ENCODE results near the gene ARHGAP20. TPM values are rescaled to one million over a fixed set of nuclear protein-coding genes. Genes with fewer than 3 reads are reported as not detected.

Gene ARHGAP20
- total and polyA plus RNA-seq, 2 of the 8 experiments (the other 6 are each of a cell fraction or from before 2014, with no cell fraction given) = 0.05 to 0.28 TPM

GRCh38 chr11:110601936-110602335 lies 110.3 kb downstream of the ARHGAP20 start:
- no peak overlapping the region for H2AFZ ChIP-seq (ENCODE audit: low read length)
- H3K4me1 ChIP-seq (replicated peaks in 1 of 4; ENCODE audit: control insufficient read depth in 3 of 4, insufficient read depth in 4 of 4, low read length in 3 of 4) = no peaks in the 10 kb centered on the region
- H2BK20ac ChIP-seq (ENCODE audit: low read length) = no peak overlapping the region
- no peak overlapping the region for H3K23ac ChIP-seq (ENCODE audit: insufficient read length)
- no peak overlapping the region for H2BK120ac ChIP-seq (replicated peaks; ENCODE audit: low read depth, low read length)
- no peak overlapping the region for H4K5ac ChIP-seq (ENCODE audit: insufficient read length, low read depth, low read length)
- no peak overlapping the region for H4K91ac ChIP-seq (replicated peaks; ENCODE audit: insufficient read length, low read length)
- H3K79me2 ChIP-seq (ENCODE audit: control insufficient read depth in 1 of 2, insufficient read depth in 2 of 2, low read length in 2 of 2) = no peaks in the 10 kb centered on the region
- ChIA-PET POLR2A (ENCODE audit: partially characterized antibody) (no interaction called here), CTCF (ENCODE audit: partially characterized antibody) (interaction anchor here (0.7 to 2.3 kb wide), 2 partner anchors 9 to 1789 kb away, joined by 3 to 10 read pairs; no protein-coding TSS in a partner anchor)
- no peak overlapping the region for H3K14ac ChIP-seq (ENCODE audit: insufficient read length)
- H3K9ac ChIP-seq (replicated peaks in 1 of 4; ENCODE audit: extremely low read depth in 1 of 4, low read depth in 3 of 4, low read length in 3 of 4) = no peak overlapping the region
- no peaks in the 10 kb centered on the region for H4K20me1 ChIP-seq (replicated peaks in 1 of 2; ENCODE audit: control insufficient read depth in 1 of 2, insufficient read depth in 2 of 2, low read length in 2 of 2)
- H3K27me3 ChIP-seq (replicated peaks in 1 of 4; ENCODE audit: control insufficient read depth in 3 of 4, extremely low read depth in 1 of 4, insufficient read depth in 3 of 4, low read length in 3 of 4) = no peaks in the 10 kb centered on the region
- H2BK15ac ChIP-seq (ENCODE audit: low read length) = no peak overlapping the region
- H3K79me1 ChIP-seq (ENCODE audit: low read depth, low read length) = no peaks in the 10 kb centered on the region
- H3K4ac ChIP-seq (replicated peaks; ENCODE audit: insufficient read length, low read depth, low read length) = no peak overlapping the region
- no peak overlapping the region for H3K4me2 ChIP-seq (ENCODE audit: insufficient read depth in 1 of 2, low read depth in 2 of 2, low read length in 2 of 2)
- H2BK12ac ChIP-seq (ENCODE audit: low read depth, low read length) = no peak overlapping the region
- H3K4me3 ChIP-seq (ENCODE audit: extremely low read depth in 1 of 4, insufficient read depth in 2 of 4, low read depth in 3 of 4, low read length in 4 of 4) = no peak overlapping the region
- H3K23me2 ChIP-seq (ENCODE audit: low read depth, low read length) = peaks cover 2% of the 10 kb centered on the region; the same call in 1 of the 2 replicates
- H2BK5ac ChIP-seq (ENCODE audit: low read depth, low read length) = no peak overlapping the region
- no peak for FAIRE-seq
- H3K27ac ChIP-seq (ENCODE audit: low read depth, low read length) = no peak overlapping the region
- no peak overlapping the region for H4K8ac ChIP-seq (ENCODE audit: extremely low read depth, insufficient read depth, low read length)
- DNase-seq (ENCODE audit: low read depth in 1 of 2, low spot score in 2 of 2) = no peak
- H3K9me3 ChIP-seq (ENCODE audit: insufficient read depth in 2 of 2, low read depth in 1 of 2, low read length in 1 of 2) = peaks cover 5 to 9% of the 10 kb centered on the region in 2 experiments; a peak in 3 of 4 replicates
- no peak overlapping the region for H2AK5ac ChIP-seq (ENCODE audit: low read depth, low read length)
- no peak overlapping the region for H3K18ac ChIP-seq (ENCODE audit: extremely low read depth, low read length)
- no peak overlapping the region for H3K56ac ChIP-seq (replicated peaks; ENCODE audit: insufficient read length, low read depth, low read length)
- H3K36me3 ChIP-seq (ENCODE audit: control insufficient read depth in 2 of 4, insufficient read depth in 4 of 4, low read length in 3 of 4) = no peaks in the 10 kb centered on the region
- 92% methylated on average over 3 of the region's 4 CpGs; no CpG with 5 or more reads in 1 of the 2 experiments for WGBS, 2 experiments (ENCODE audit: extremely low coverage in 1 of 2, insufficient coverage in 1 of 2, insufficient read length in 1 of 2, insufficient replicate concordance in 2 of 2, low coverage in 1 of 2, low lambda C conversion rate in 2 of 2, missing lambda C conversion rate in 1 of 2)
- TF ChIP-seq EGR1 (IDR thresholded peaks at IDR 0.05; ENCODE audit: borderline replicate concordance, low read depth, low read length) (no peak), SP2 (IDR thresholded peaks at IDR 0.05; ENCODE audit: low read length) (no peak), USF2 (IDR thresholded peaks at IDR 0.05; ENCODE audit: low read length) (no peak), TEAD4 (IDR thresholded peaks at IDR 0.05; ENCODE audit: low read depth, low read length) (no peak), RXRA (IDR thresholded peaks at IDR 0.05; ENCODE audit: insufficient read depth, low read depth, low read length) (no peak), FOSL1 (IDR thresholded peaks at IDR 0.05; ENCODE audit: insufficient read depth, low read depth, low read length) (no peak), MAFK (IDR thresholded peaks at IDR 0.05; ENCODE audit: low read depth, low read length) (no peak), GABPA (IDR thresholded peaks at IDR 0.05; ENCODE audit: borderline replicate concordance, insufficient read depth, low read length) (no peak), TAF7 (optimal IDR thresholded peaks at IDR 0.05; ENCODE audit: borderline replicate concordance, low read depth, low read length) (no peak), SP4 (IDR thresholded peaks at IDR 0.05; ENCODE audit: low read length) (no peak), ASH2L (IDR thresholded peaks at IDR 0.05; ENCODE audit: low read length) (no peak), RNF2 (IDR thresholded peaks at IDR 0.05; ENCODE audit: borderline replicate concordance, low read depth, low read length, missing control alignments, poor library complexity, severe bottlenecking) (no peak), RBBP5 (IDR thresholded peaks at IDR 0.05; ENCODE audit: borderline replicate concordance, low read depth, low read length) (no peak), BCL11A (IDR thresholded peaks at IDR 0.05; ENCODE audit: low read depth in 2 of 2, low read length in 2 of 2) (no peak)

All from H1 (cell line).